H1 (cell line): ENCODE measurements around the gene SULT2B1. TPM values are rescaled to one million over a fixed set of nuclear protein-coding genes. Genes with fewer than 3 reads are reported as not detected.

Experiments used
- CTCF ChIA-PET: fragments of 300-600 bp; sonication (Branson Sonifier 250); formaldehyde crosslinking; loops from one replicate; lab custom pipeline; 2021; ENCODE audit not compliant: partially characterized antibody; lab: Charles Lee
- POLR2A ChIA-PET: fragments of 300-600 bp; sonication (Branson Sonifier 250); formaldehyde crosslinking; loops from one replicate; lab custom pipeline; 2021; ENCODE audit warnings: inconsistent platforms; ENCODE audit not compliant: partially characterized antibody; lab: Charles Lee
- DNase-seq, 2 experiments: peaks; one replicate each; pipeline versions ENCODE4 v3.0.0 to v3.0.0-alpha.2; 2010 to 2022; ENCODE audit warnings: low spot score in 2 of 2, low read depth in 1 of 2, mixed read lengths in 1 of 2
- FAIRE-seq: peaks from 2 replicates; lab custom pipeline; 2011; peaks lifted over from hg19 to GRCh38; lab: Jason Lieb, UNC
- H2AFZ ChIP-seq: 2 replicates; pipeline ENCODE4 v1.8.1; 2012; ENCODE audit warnings: low read length, inconsistent platforms
- H2AK5ac ChIP-seq: 2 replicates; pipeline ENCODE4 v1.6.1; 2013; ENCODE audit warnings: low read depth, low read length
- H2BK120ac ChIP-seq: replicated peaks from 2 replicates; pipeline ENCODE3; 2013; ENCODE audit warnings: low read depth, low read length, inconsistent platforms
- H2BK12ac ChIP-seq: 2 replicates; pipeline ENCODE4 v1.6.1; 2013; ENCODE audit warnings: low read depth, low read length
- H2BK15ac ChIP-seq: 2 replicates; pipeline ENCODE4 v1.6.1; 2013; ENCODE audit warnings: low read length
- H2BK20ac ChIP-seq: 2 replicates; pipeline ENCODE4 v1.6.1; 2013; ENCODE audit warnings: low read length
- H2BK5ac ChIP-seq: 2 replicates; pipeline ENCODE4 v1.6.1; 2013; ENCODE audit warnings: low read depth, low read length
- H3K14ac ChIP-seq: 2 replicates; pipeline ENCODE4 v1.6.1; 2013; ENCODE audit warnings: inconsistent platforms; ENCODE audit not compliant: insufficient read length
- H3K18ac ChIP-seq: 2 replicates; pipeline ENCODE4 v1.6.1; 2013; ENCODE audit warnings: low read length; ENCODE audit errors: extremely low read depth
- H3K23ac ChIP-seq: 2 replicates; pipeline ENCODE4 v1.6.1; 2013; ENCODE audit warnings: inconsistent platforms; ENCODE audit not compliant: insufficient read length
- H3K23me2 ChIP-seq: 2 replicates; pipeline ENCODE4 v1.6.1; 2013; ENCODE audit warnings: low read depth, low read length
- H3K27ac ChIP-seq: 2 replicates; pipeline ENCODE4 v1.6.1; 2011; ENCODE audit warnings: low read depth, low read length, inconsistent platforms
- H3K27me3 ChIP-seq, 4 experiments: replicated peaks in 1 of 4; 1 replicate in 1 of 4; 2 replicates in 3 of 4; pipeline versions ENCODE4 v1.6.1 to v1.8.1; 2011 to 2013; ENCODE audit warnings: low read length in 3 of 4, mild to moderate bottlenecking in 3 of 4, inconsistent platforms in 2 of 4, mixed read lengths in 2 of 4, moderate library complexity in 1 of 4; ENCODE audit not compliant: control insufficient read depth in 3 of 4, insufficient read depth in 3 of 4; ENCODE audit errors: extremely low read depth in 1 of 4
- H3K36me3 ChIP-seq, 4 experiments: 2 replicates each; pipeline versions ENCODE4 v1.6.1 to v1.8.1; 2011 to 2013; ENCODE audit warnings: mild to moderate bottlenecking in 4 of 4, low read length in 3 of 4, moderate library complexity in 2 of 4, control low read depth in 1 of 4, inconsistent platforms in 1 of 4; ENCODE audit not compliant: insufficient read depth in 4 of 4, control insufficient read depth in 2 of 4
- H3K4ac ChIP-seq: replicated peaks from 2 replicates; pipeline ENCODE3; 2013; ENCODE audit warnings: low read length, low read depth, mixed read lengths, inconsistent platforms; ENCODE audit not compliant: insufficient read length
- H3K4me1 ChIP-seq, 4 experiments: replicated peaks in 1 of 4; 1 replicate in 1 of 4; 2 replicates in 3 of 4; pipeline versions ENCODE4 v1.6.1 to v1.8.1; 2011 to 2013; ENCODE audit warnings: low read length in 3 of 4, inconsistent platforms in 2 of 4, mixed read lengths in 1 of 4; ENCODE audit not compliant: insufficient read depth in 4 of 4, control insufficient read depth in 3 of 4
- H3K4me2 ChIP-seq, 2 experiments: 2 replicates each; pipeline versions ENCODE4 v1.6.1 to v1.8.1; 2011 to 2013; ENCODE audit warnings: low read depth in 2 of 2, low read length in 2 of 2, control low read depth in 1 of 2, inconsistent platforms in 1 of 2, mild to moderate bottlenecking in 1 of 2; ENCODE audit not compliant: insufficient read depth in 1 of 2
- H3K4me3 ChIP-seq, 4 experiments: fragments of 200-600, 300-600 bp in 1 of 4; sonication (generic), shearing (Covaris generic), sonication (Bioruptor Twin) in 1 of 4; 2 replicates each; pipeline versions ENCODE4 v1.5.1 to v1.8.1; 2011 to 2016; ENCODE audit warnings: low read length in 4 of 4, low read depth in 3 of 4, control low read depth in 2 of 4, inconsistent platforms in 2 of 4, mild to moderate bottlenecking in 2 of 4, mixed read lengths in 1 of 4, moderate library complexity in 1 of 4; ENCODE audit not compliant: insufficient read depth in 2 of 4; ENCODE audit errors: extremely low read depth in 1 of 4
- H3K56ac ChIP-seq: replicated peaks from 2 replicates; pipeline ENCODE3; 2013; ENCODE audit warnings: low read depth, mild to moderate bottlenecking, mixed read lengths, low read length, inconsistent platforms; ENCODE audit not compliant: insufficient read length
- H3K79me1 ChIP-seq: 2 replicates; pipeline ENCODE4 v1.6.1; 2013; ENCODE audit warnings: low read depth, low read length, control low read depth
- H3K79me2 ChIP-seq, 2 experiments: 2 replicates each; pipeline versions ENCODE4 v1.6.1 to v1.8.1; 2012 to 2013; ENCODE audit warnings: low read length in 2 of 2, mild to moderate bottlenecking in 2 of 2, inconsistent platforms in 1 of 2; ENCODE audit not compliant: insufficient read depth in 2 of 2, control insufficient read depth in 1 of 2
- H3K9ac ChIP-seq, 4 experiments: replicated peaks in 1 of 4; 1 replicate in 1 of 4; 2 replicates in 3 of 4; pipeline versions ENCODE4 v1.6.1 to v1.8.1; 2011 to 2013; ENCODE audit warnings: low read depth in 3 of 4, low read length in 3 of 4, control low read depth in 2 of 4, mild to moderate bottlenecking in 2 of 4, moderate library complexity in 2 of 4, inconsistent platforms in 1 of 4; ENCODE audit errors: extremely low read depth in 1 of 4
- H3K9me3 ChIP-seq, 2 experiments: 2 replicates each; pipeline versions ENCODE4 v1.6.1 to v1.8.1; 2012 to 2013; ENCODE audit warnings: mild to moderate bottlenecking in 2 of 2, moderate library complexity in 2 of 2, control low read depth in 1 of 2, inconsistent platforms in 1 of 2, low read depth in 1 of 2, low read length in 1 of 2, mixed read lengths in 1 of 2; ENCODE audit not compliant: insufficient read depth in 2 of 2
- H4K20me1 ChIP-seq, 2 experiments: replicated peaks in 1 of 2; 2 replicates each; pipeline versions ENCODE3 to v1.8.1; 2011 to 2013; ENCODE audit warnings: inconsistent platforms in 2 of 2, low read length in 2 of 2, mild to moderate bottlenecking in 1 of 2; ENCODE audit not compliant: insufficient read depth in 2 of 2, control insufficient read depth in 1 of 2
- H4K5ac ChIP-seq: 2 replicates; pipeline ENCODE4 v1.6.1; 2013; ENCODE audit warnings: low read length, low read depth, mixed read lengths, inconsistent platforms; ENCODE audit not compliant: insufficient read length
- H4K8ac ChIP-seq: 2 replicates; pipeline ENCODE4 v1.8.0; 2013; ENCODE audit warnings: mild to moderate bottlenecking, moderate library complexity, low read length, inconsistent platforms; ENCODE audit not compliant: insufficient read depth; ENCODE audit errors: extremely low read depth
- H4K91ac ChIP-seq: replicated peaks from 2 replicates; pipeline ENCODE3; 2013; ENCODE audit warnings: low read length, mixed read lengths, inconsistent platforms; ENCODE audit not compliant: insufficient read length
- WGBS, 2 experiments: shearing (Covaris generic) in 1 of 2; methylation state at CpG; one replicate each; pipeline versions ENCODE4 v1.1.6 to v1.1.7; 2013 to 2015; ENCODE audit warnings: low lambda C conversion rate in 2 of 2, mixed read lengths in 2 of 2, inconsistent platforms in 1 of 2, low coverage in 1 of 2, missing lambda C conversion rate in 1 of 2; ENCODE audit not compliant: insufficient replicate concordance in 2 of 2, insufficient coverage in 1 of 2, insufficient read length in 1 of 2; ENCODE audit errors: extremely low coverage in 1 of 2, missing lambda C conversion rate in 1 of 2; 5-methylcytosine and 5-hydroxymethylcytosine counted together
- polyA plus RNA-seq, 7 experiments: library from polyadenylated mRNA; depleted of rRNA in 3 of 7; stranded (reverse) in 5 of 7; unstranded in 2 of 7; fragments of >200 nt in 5 of 7; fragments of 200-250 nt in 2 of 7; gene quantifications; 1 replicate in 5 of 7; 2 replicates in 1 of 7; 4 replicates in 1 of 7; pipeline versions ENCODE4 v1.2.1 to v1.2.3, GENCODE V29; 2011 to 2013; ENCODE audit warnings: missing spikeins in 2 of 7, mixed read lengths in 2 of 7
- total RNA-seq: library from RNA; stranded (reverse); fragmentation: NEBNext Ultra II Directional; extraction: Animal tissue kit (Norgen Biotek cat#: 25700); gene quantifications from 2 replicates; pipeline ENCODE4 v1.2.1, GENCODE V29; 2021
- TF ChIP-seq, protein P1 (sequence below): IDR thresholded peaks from 2 replicates; pipeline ENCODE4 v1.6.1; 2011; ENCODE audit warnings: low read length, improper control_type of control experiment
- TF ChIP-seq, protein P2 (sequence below): IDR thresholded peaks from 2 replicates; pipeline ENCODE4 v1.6.1; 2012; ENCODE audit warnings: inconsistent platforms

Gene SULT2B1
- total and polyA plus RNA-seq, 2 of the 8 experiments (the other 6 are each of a cell fraction or from before 2014, with no cell fraction given), result 1.5 to 2.6 TPM

- Histone ChIP-seq H4K91ac (no peak overlapping the region), H4K8ac (no peak overlapping the region), H3K14ac (no peak overlapping the region), H2AK5ac (no peak overlapping the region), H2BK20ac (no peak overlapping the region), H3K36me3 (no peaks in the 10 kb centered on the region), H3K4me1 (peaks cover 0 to 2% (median 0%) of the 10 kb centered on the region in 4 experiments; a peak in 1 of 7 replicates), H3K4me2 (no peak overlapping the region), H3K27me3 (no peaks in the 10 kb centered on the region), H3K23me2 (no peaks in the 10 kb centered on the region), H3K4ac (no peak overlapping the region), H3K9ac (no peak overlapping the region), H3K23ac (no peak overlapping the region), H3K4me3 (no peak overlapping the region), H3K79me2 (no peaks in the 10 kb centered on the region), H4K20me1 (peaks cover 0 to 2% of the 10 kb centered on the region in 2 experiments), H2BK12ac (no peak overlapping the region), H2BK15ac (no peak overlapping the region), H2BK5ac (no peak overlapping the region; the same call in 1 of the 2 replicates), H3K79me1 (no peaks in the 10 kb centered on the region), H2AFZ (no peak overlapping the region), H2BK120ac (no peak overlapping the region), H4K5ac (no peak overlapping the region), H3K18ac (no peak overlapping the region), H3K56ac (no peak overlapping the region), H3K9me3 (no peaks in the 10 kb centered on the region), H3K27ac (no peak overlapping the region)
- FAIRE-seq (no peak), DNase-seq (no peak)
- WGBS, 2 experiments, result 88% methylated on average over 6 of the region's 7 CpGs; no CpG with 5 or more reads in 1 of the 2 experiments
- ChIA-PET CTCF (interaction anchor here (1.7 to 7.0 kb wide), 3 partner anchors 8 to 23 kb away, joined by 3 to 143 read pairs (median 6); partner anchors contain the start of gene FAM83E), POLR2A (interaction anchor here (0.6 to 30.9 kb wide), 6 partner anchors 5 to 193 kb away, joined by 3 to 788 read pairs (median 10); partner anchors contain the start of genes DBP, FAM83E, RPL18 and SPACA4)
- TF ChIP-seq, protein P1, sequence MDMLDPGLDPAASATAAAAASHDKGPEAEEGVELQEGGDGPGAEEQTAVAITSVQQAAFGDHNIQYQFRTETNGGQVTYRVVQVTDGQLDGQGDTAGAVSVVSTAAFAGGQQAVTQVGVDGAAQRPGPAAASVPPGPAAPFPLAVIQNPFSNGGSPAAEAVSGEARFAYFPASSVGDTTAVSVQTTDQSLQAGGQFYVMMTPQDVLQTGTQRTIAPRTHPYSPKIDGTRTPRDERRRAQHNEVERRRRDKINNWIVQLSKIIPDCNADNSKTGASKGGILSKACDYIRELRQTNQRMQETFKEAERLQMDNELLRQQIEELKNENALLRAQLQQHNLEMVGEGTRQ, result no peak
- TF ChIP-seq, protein P2, sequence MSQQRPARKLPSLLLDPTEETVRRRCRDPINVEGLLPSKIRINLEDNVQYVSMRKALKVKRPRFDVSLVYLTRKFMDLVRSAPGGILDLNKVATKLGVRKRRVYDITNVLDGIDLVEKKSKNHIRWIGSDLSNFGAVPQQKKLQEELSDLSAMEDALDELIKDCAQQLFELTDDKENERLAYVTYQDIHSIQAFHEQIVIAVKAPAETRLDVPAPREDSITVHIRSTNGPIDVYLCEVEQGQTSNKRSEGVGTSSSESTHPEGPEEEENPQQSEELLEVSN, result no peak
These were observed 55.4 kb downstream of the SULT2B1 start for GRCh38 chr19:48607359-48607755.
